NCI-H460 (cell line): Measurements from ENCODE around the gene SCAP. TPM values are rescaled to one million over a fixed set of nuclear protein-coding genes. Genes with fewer than 3 reads are reported as not detected.
A peak's percentile ranks its signal among the peaks of the same experiment; 100 is the strongest.

Experiments
- DNase-seq: peaks from one replicate; pipeline ENCODE4 v3.0.0-alpha.2; 2016; ENCODE audit warnings: low read depth; ENCODE audit errors: extremely low read depth
- total RNA-seq: library from RNA; depleted of rRNA; stranded (reverse); fragments of >200 nt; shearing (Covaris generic); gene quantifications from 2 replicates; pipeline ENCODE4 v1.2.3, GENCODE V29; 2014

Gene SCAP
- total RNA-seq, 1 experiment from 2014 or later: 28.0 TPM

GRCh38 chr3:47434849-47435248, 40.9 kb downstream of the SCAP start:
- no peak for DNase-seq

GRCh38 chr3:47433796-47434195, 41.9 kb downstream of the SCAP start:
- no peak for DNase-seq

- no peak for DNase-seq
Measured at GRCh38 chr3:47432673-47433072, 43.1 kb downstream of the SCAP start.

- no peak for DNase-seq
Measured at GRCh38 chr3:47431225-47431624, 44.5 kb downstream of the SCAP start.

GRCh38 chr3:47430606-47431005, 45.1 kb downstream of the SCAP start:
- no peak for DNase-seq

GRCh38 chr3:47429476-47430270, 46.1 kb downstream of the SCAP start:
- DNase-seq: no peak

GRCh38 chr3:47428662-47429061, 47.1 kb downstream of the SCAP start:
- DNase-seq: no peak

- no peak for DNase-seq
Measured at GRCh38 chr3:47427866-47428265, 47.9 kb downstream of the SCAP start.

GRCh38 chr3:47425959-47426358, 49.8 kb downstream of the SCAP start:
- DNase-seq: no peak

GRCh38 chr3:47425383-47425778, 50.4 kb downstream of the SCAP start:
- no peak for DNase-seq

- DNase-seq: no peak
Measured at GRCh38 chr3:47424434-47425382, 51.0 kb downstream of the SCAP start.

GRCh38 chr3:47423548-47424145, 52.1 kb downstream of the SCAP start:
- DNase-seq: no peak

- DNase-seq: no peak
Measured at GRCh38 chr3:47422743-47423142, 53.0 kb downstream of the SCAP start.

GRCh38 chr3:47421741-47422649, 53.7 kb downstream of the SCAP start:
- no peak for DNase-seq

- DNase-seq: peak; percentile 76
Measured at GRCh38 chr3:47420511-47421484, 54.9 kb downstream of the SCAP start.

GRCh38 chr3:47420044-47420430, 55.7 kb downstream of the SCAP start:
- no peak for DNase-seq

- no peak for DNase-seq
Measured at GRCh38 chr3:47419083-47420043, 56.4 kb downstream of the SCAP start.
